Esophagus squamous epithelium (tissue), 5 donors: ENCODE measurements around the gene CD38. TPM values are rescaled to one million over a fixed set of nuclear protein-coding genes. Genes with fewer than 3 reads are reported as not detected.

ENCODE experiments used
- DNase-seq: peaks from one replicate; lab custom pipeline; 2025; lab: John Stamatoyannopoulos, UW
- H3K27ac ChIP-seq, 4 donors: fragments of 200-600 bp; sonication (generic); one replicate each; pipeline ENCODE4 v1.5.1; 2016 to 2019; ENCODE audit warnings: mild to moderate bottlenecking in 1 of 4
- H3K27me3 ChIP-seq, 4 donors: fragments of 200-600 bp; sonication (generic); 1 replicate in 3 of 4; 2 replicates in 1 of 4; pipeline versions ENCODE4 v1.5.1 to v1.6.0; 2017 to 2021; ENCODE audit warnings: antibody characterized with exemption in 1 of 4
- H3K36me3 ChIP-seq, 3 donors: fragments of 200-600 bp; sonication (generic); one replicate each; pipeline ENCODE4 v1.5.1; 2016 to 2019
- H3K4me1 ChIP-seq, 3 donors: fragments of 200-600 bp; sonication (generic); one replicate each; pipeline ENCODE4 v1.5.1; 2017 to 2019
- H3K4me3 ChIP-seq, 4 donors: fragments of 200-600 bp; sonication (generic); 1 replicate in 3 of 4; 2 replicates in 1 of 4; pipeline ENCODE4 v1.5.1; 2016 to 2019; ENCODE audit warnings: mild to moderate bottlenecking in 2 of 4, moderate library complexity in 1 of 4
- H3K9me3 ChIP-seq, 3 donors: fragments of 200-600 bp; sonication (generic); one replicate each; pipeline ENCODE4 v1.5.1; 2016 to 2019
- CTCF ChIP-seq, 6 experiments: fragments of 450-650 bp in 4 of 6; fragments of 200-600 bp in 2 of 6; sonication (generic) in 2 of 6; IDR thresholded peaks; one replicate each; pipeline ENCODE4 v1.5.1; 2016 to 2019; ENCODE audit warnings: antibody characterized with exemption in 6 of 6, mild to moderate bottlenecking in 4 of 6, moderate library complexity in 4 of 6
- POLR2A ChIP-seq, 4 donors: fragments of 450-650 bp; IDR thresholded peaks; one replicate each; pipeline ENCODE4 v1.6.1; 2017; ENCODE audit warnings: antibody characterized with exemption in 4 of 4, mild to moderate bottlenecking in 4 of 4, moderate library complexity in 3 of 4
- WGBS, 2 donors: methylation state at CpG; one replicate each; pipeline ENCODE4 v1.1.5; 2018; 5-methylcytosine and 5-hydroxymethylcytosine counted together
- intact Hi-C: fragments of 100-400 bp; cut with DNase I; formaldehyde crosslinking; loops from one replicate; pipeline ENCODE4 v1.15.0; 2022
- total RNA-seq, 4 donors: library from RNA; depleted of rRNA; stranded (reverse); fragments of >200 nt; gene quantifications; one replicate each; pipeline ENCODE4 v1.1.0, GENCODE V29; 2016
- donor health status: DM: yes; HTN: yes; CAD: no.

The CD38 gene
- total RNA-seq, 4 donors from 2014 or later = 1.1 to 2.5 (median 1.9) TPM

- intact Hi-C loops = no loop called here
- Histone ChIP-seq H3K4me3 (no peak overlapping the region), H3K27ac (no peak overlapping the region), H3K27me3 (peaks cover 0 to 21% (median 0%) of the 10 kb centered on the region in 4 donors), H3K36me3 (no peaks in the 10 kb centered on the region), H3K9me3 (peaks cover 0 to 7% (median 0%) of the 10 kb centered on the region in 3 donors), H3K4me1 (no peaks in the 10 kb centered on the region)
- no peak for DNase-seq
- 45 to 66% methylated on average over 3 of the region's 3 CpGs for WGBS, 2 donors
- no peak for TF ChIP-seq POLR2A (IDR thresholded peaks at IDR 0.05)
Measured at GRCh38 chr4:15737255-15737654, 40.9 kb upstream of the CD38 start.

- intact Hi-C loops = no loop called here
- TF ChIP-seq POLR2A (IDR thresholded peaks at IDR 0.05) = no peak
- no peak for TF ChIP-seq CTCF (IDR thresholded peaks at IDR 0.05)
- Histone ChIP-seq H3K4me1 (no peaks in the 10 kb centered on the region), H3K4me3 (no peak overlapping the region), H3K27me3 (peaks cover 0 to 21% (median 0%) of the 10 kb centered on the region in 4 donors), H3K9me3 (peaks cover 0 to 12% (median 0%) of the 10 kb centered on the region in 3 donors), H3K27ac (no peak overlapping the region), H3K36me3 (no peaks in the 10 kb centered on the region)
- 50 to 82% methylated on average over 1 of the region's 1 CpG for WGBS, 2 donors
- DNase-seq = no peak
Measured at GRCh38 chr4:15738877-15739276, 39.3 kb upstream of the CD38 start.

- Histone ChIP-seq H3K9me3 (peaks cover 0 to 12% (median 0%) of the 10 kb centered on the region in 3 donors), H3K4me3 (no peak overlapping the region), H3K4me1 (no peaks in the 10 kb centered on the region), H3K36me3 (no peaks in the 10 kb centered on the region), H3K27ac (no peak overlapping the region), H3K27me3 (peaks cover 0 to 14% (median 0%) of the 10 kb centered on the region in 4 donors)
- WGBS, 2 donors = 81 to 85% methylated on average over 11 of the region's 11 CpGs
- intact Hi-C loops = no loop called here
- DNase-seq = no peak
- no peak for TF ChIP-seq POLR2A (IDR thresholded peaks at IDR 0.05)
- TF ChIP-seq CTCF (IDR thresholded peaks at IDR 0.05) = no peak
Measured at GRCh38 chr4:15740764-15741404, 37.2 kb upstream of the CD38 start.

- WGBS, 2 donors = 33 to 67% methylated on average over 1 of the region's 1 CpG
- H3K4me1 ChIP-seq = no peaks in the 10 kb centered on the region
- intact Hi-C loops = no loop called here
- TF ChIP-seq CTCF (IDR thresholded peaks at IDR 0.05) (no peak), POLR2A (IDR thresholded peaks at IDR 0.05) (no peak)
- no peak for DNase-seq
- no peak overlapping the region for H3K27ac ChIP-seq
- H3K36me3 ChIP-seq = no peaks in the 10 kb centered on the region
- H3K27me3 ChIP-seq = peaks cover 0 to 9% (median 0%) of the 10 kb centered on the region in 4 donors
- no peak overlapping the region for H3K4me3 ChIP-seq
- H3K9me3 ChIP-seq = peaks cover 0 to 12% (median 0%) of the 10 kb centered on the region in 3 donors
Measured at GRCh38 chr4:15742083-15742582, 36.0 kb upstream of the CD38 start.

- no peaks in the 10 kb centered on the region for H3K4me1 ChIP-seq
- H3K36me3 ChIP-seq = no peaks in the 10 kb centered on the region
- WGBS, 2 donors = 13 to 38% methylated on average over 1 of the region's 1 CpG
- TF ChIP-seq POLR2A (IDR thresholded peaks at IDR 0.05) = no peak
- no peak for TF ChIP-seq CTCF (IDR thresholded peaks at IDR 0.05)
- H3K9me3 ChIP-seq = peaks cover 0 to 12% (median 0%) of the 10 kb centered on the region in 3 donors
- H3K27me3 ChIP-seq = peaks cover 0 to 5% (median 0%) of the 10 kb centered on the region in 4 donors
- no peak overlapping the region for H3K4me3 ChIP-seq
- H3K27ac ChIP-seq = no peak overlapping the region
- DNase-seq = no peak
- intact Hi-C loops = no loop called here
Measured at GRCh38 chr4:15742637-15743036, 35.5 kb upstream of the CD38 start.
